Activated B cell treated with CpG ODN at 0.5 μM for 24 hours (primary cell): ENCODE data around the gene AS3MT. TPM values are rescaled to one million over a fixed set of nuclear protein-coding genes. Genes with fewer than 3 reads are reported as not detected.

Source experiments
- ATAC-seq: fragments of 200-7000 bp; cut with Tn5 transposase; one replicate; pipeline ENCODE4 v1.10.0; 2021; ENCODE audit warnings: low read depth, mild to moderate bottlenecking, moderate library complexity
- CTCF ChIA-PET: fragments of 350-600 bp; sonication (Branson Sonifier 250); formaldehyde crosslinking; loops from one replicate; lab custom pipeline; 2021; ENCODE audit warnings: antibody characterized with exemption; lab: Charles Lee
- POLR2A ChIA-PET: fragments of 350-600 bp; sonication (Branson Sonifier 250); formaldehyde crosslinking; loops from one replicate; lab custom pipeline; 2021; ENCODE audit warnings: antibody characterized with exemption; lab: Charles Lee
- DNase-seq: peaks from one replicate; pipeline ENCODE4 v3.0.0; 2022
- H3K27ac Mint-ChIP-seq: one replicate; pipeline ENCODE4 v1.8.0; 2020; ENCODE audit warnings: mixed read lengths
- H3K27me3 Mint-ChIP-seq: one replicate; pipeline ENCODE4 v1.8.0; 2021; ENCODE audit warnings: mixed read lengths
- H3K36me3 Mint-ChIP-seq: one replicate; pipeline ENCODE4 v1.8.0; 2021; ENCODE audit warnings: low read depth, mixed read lengths
- H3K4me1 Mint-ChIP-seq: one replicate; pipeline ENCODE4 v1.8.0; 2021; ENCODE audit warnings: mixed read lengths
- H3K4me3 Mint-ChIP-seq: one replicate; pipeline ENCODE4 v1.8.0; 2020; ENCODE audit warnings: mild to moderate bottlenecking, mixed read lengths
- H3K9me3 Mint-ChIP-seq: one replicate; pipeline ENCODE4 v1.8.0; 2020; ENCODE audit warnings: mixed read lengths
- intact Hi-C: fragments of 100-400 bp; cut with micrococcal nuclease; formaldehyde crosslinking; loops from one replicate; pipeline ENCODE4 v1.15.1; 2024
- total RNA-seq: library from RNA; stranded (reverse); gene quantifications from 2 replicates; pipeline ENCODE4 v1.2.3, GENCODE V29; 2022
- TF ChIP-seq, protein P1 (sequence below): fragments of 200-600 bp; IDR thresholded peaks from one replicate; pipeline ENCODE4 v1.8.0; 2022; ENCODE audit warnings: antibody characterized with exemption, mild to moderate bottlenecking

AS3MT gene
- total RNA-seq, 1 donor from 2014 or later: 0.31 TPM

DNA sequence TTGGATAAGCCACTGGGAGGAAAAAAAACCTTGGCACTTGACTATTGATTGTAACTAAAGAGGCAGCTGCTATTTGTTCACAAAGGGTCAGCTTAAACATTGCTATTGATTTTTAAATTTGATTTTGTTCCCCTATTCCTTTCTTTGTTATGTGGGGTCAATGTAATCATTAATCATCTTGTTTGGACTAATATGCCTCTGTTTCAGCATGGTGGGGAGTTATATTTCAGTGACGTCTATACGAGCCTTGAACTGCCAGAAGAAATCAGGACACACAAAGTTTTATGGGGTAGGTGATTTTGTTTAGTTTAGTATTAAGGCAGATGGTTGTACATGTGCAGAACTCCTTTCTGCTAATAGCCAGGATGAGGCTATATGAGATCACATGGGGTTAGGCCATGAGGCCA, 7.5 kb downstream of the AS3MT start:
- H3K27me3 Mint-ChIP-seq: peaks cover 5% of the 10 kb centered on the region
- CTCF ChIA-PET: no interaction called here
- POLR2A ChIA-PET: no interaction called here
- no peak overlapping the region for H3K27ac Mint-ChIP-seq
- H3K36me3 Mint-ChIP-seq: no peaks in the 10 kb centered on the region
- ATAC-seq (no peak), DNase-seq (no peak)
- H3K4me1 Mint-ChIP-seq: no peaks in the 10 kb centered on the region
- TF ChIP-seq, protein P1, sequence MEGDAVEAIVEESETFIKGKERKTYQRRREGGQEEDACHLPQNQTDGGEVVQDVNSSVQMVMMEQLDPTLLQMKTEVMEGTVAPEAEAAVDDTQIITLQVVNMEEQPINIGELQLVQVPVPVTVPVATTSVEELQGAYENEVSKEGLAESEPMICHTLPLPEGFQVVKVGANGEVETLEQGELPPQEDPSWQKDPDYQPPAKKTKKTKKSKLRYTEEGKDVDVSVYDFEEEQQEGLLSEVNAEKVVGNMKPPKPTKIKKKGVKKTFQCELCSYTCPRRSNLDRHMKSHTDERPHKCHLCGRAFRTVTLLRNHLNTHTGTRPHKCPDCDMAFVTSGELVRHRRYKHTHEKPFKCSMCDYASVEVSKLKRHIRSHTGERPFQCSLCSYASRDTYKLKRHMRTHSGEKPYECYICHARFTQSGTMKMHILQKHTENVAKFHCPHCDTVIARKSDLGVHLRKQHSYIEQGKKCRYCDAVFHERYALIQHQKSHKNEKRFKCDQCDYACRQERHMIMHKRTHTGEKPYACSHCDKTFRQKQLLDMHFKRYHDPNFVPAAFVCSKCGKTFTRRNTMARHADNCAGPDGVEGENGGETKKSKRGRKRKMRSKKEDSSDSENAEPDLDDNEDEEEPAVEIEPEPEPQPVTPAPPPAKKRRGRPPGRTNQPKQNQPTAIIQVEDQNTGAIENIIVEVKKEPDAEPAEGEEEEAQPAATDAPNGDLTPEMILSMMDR: no peak
- no peak overlapping the region for H3K4me3 Mint-ChIP-seq
- H3K9me3 Mint-ChIP-seq: no peaks in the 10 kb centered on the region
- intact Hi-C loops: no loop called here

DNA sequence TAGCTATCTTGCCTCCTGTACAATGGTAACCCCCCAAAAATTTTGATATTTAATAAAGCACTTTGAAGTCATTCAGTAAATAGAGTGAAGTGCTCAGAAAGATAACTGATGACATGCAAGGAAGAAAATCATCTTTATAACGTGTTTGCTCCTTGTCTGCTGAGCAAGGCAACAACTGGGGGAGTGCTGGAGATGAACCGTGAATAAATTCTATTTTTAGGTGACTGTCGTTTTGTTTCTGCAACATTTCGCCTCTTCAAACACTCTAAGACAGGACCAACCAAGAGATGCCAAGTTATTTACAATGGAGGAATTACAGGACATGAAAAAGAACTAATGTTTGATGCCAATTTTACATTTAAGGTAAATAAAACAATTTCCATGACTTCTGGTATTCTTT, 9.4 kb downstream of the AS3MT start:
- no peak overlapping the region for H3K4me3 Mint-ChIP-seq

DNA sequence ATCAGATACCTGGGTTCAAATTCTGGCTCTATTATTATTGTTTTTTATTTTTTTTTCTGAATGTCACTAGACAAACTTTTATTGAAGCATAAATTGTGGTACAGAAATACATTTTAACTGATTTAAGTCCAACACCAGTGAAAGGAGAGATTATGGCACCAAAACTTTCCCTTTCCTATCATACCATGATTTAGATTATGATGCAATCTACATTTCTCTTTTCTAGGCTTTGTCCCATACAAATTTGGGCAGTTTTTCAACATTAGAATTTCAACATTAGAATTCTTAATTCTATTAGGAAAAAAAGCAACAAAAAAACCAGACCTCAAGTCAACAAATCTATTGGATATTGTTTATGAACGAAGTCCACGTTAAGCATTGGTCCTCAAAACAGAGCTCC, 11.0 kb downstream of the AS3MT start:
- ATAC-seq (no peak), DNase-seq (no peak)
- no peaks in the 10 kb centered on the region for H3K4me1 Mint-ChIP-seq
- H3K27ac Mint-ChIP-seq: no peak overlapping the region
- H3K27me3 Mint-ChIP-seq: no peaks in the 10 kb centered on the region
- CTCF ChIA-PET: no interaction called here
- no peaks in the 10 kb centered on the region for H3K9me3 Mint-ChIP-seq
- intact Hi-C loops: no loop called here
- POLR2A ChIA-PET: no interaction called here
- TF ChIP-seq, protein P1: no peak
- H3K36me3 Mint-ChIP-seq: no peaks in the 10 kb centered on the region
- no peak overlapping the region for H3K4me3 Mint-ChIP-seq

More for the DNA sequence above, 9.4 kb downstream of the AS3MT start:
- ATAC-seq (no peak), DNase-seq (no peak)
- POLR2A ChIA-PET: no interaction called here
- TF ChIP-seq, protein P1: no peak
- H3K4me1 Mint-ChIP-seq: no peaks in the 10 kb centered on the region
- CTCF ChIA-PET: no interaction called here
- no peak overlapping the region for H3K27ac Mint-ChIP-seq
- H3K9me3 Mint-ChIP-seq: no peaks in the 10 kb centered on the region
- H3K36me3 Mint-ChIP-seq: no peaks in the 10 kb centered on the region
- intact Hi-C loops: no loop called here
- peaks cover 3% of the 10 kb centered on the region for H3K27me3 Mint-ChIP-seq

DNA sequence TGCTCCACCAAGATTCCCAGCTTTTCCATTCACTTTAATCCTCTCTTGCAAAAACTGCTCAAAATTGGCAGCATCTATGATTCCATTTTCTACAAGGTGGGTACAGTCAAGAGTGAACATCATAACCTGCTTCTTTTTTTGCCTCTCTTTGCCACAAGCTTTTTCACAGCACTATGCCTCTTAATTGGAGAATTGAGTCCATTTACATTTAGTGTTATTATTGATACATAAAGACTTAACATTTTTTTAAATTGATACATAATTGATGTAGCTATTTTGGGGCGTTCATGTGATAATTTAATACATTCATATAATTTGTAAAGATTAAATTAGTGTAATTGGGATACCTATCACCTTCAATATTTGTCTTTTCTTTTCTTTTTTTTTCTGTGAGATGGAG, 18.8 kb downstream of the AS3MT start:
- Mint-ChIP-seq H3K4me1 (no peaks in the 10 kb centered on the region), H3K9me3 (peaks cover 4% of the 10 kb centered on the region), H3K36me3 (peaks cover 6% of the 10 kb centered on the region), H3K27ac (no peak overlapping the region), H3K27me3 (no peaks in the 10 kb centered on the region), H3K4me3 (no peak overlapping the region)
- intact Hi-C loops: no loop called here
- DNase-seq: no peak
- TF ChIP-seq, protein P1: no peak
- ATAC-seq: no peak
- ChIA-PET POLR2A (no interaction called here), CTCF (no interaction called here)

DNA sequence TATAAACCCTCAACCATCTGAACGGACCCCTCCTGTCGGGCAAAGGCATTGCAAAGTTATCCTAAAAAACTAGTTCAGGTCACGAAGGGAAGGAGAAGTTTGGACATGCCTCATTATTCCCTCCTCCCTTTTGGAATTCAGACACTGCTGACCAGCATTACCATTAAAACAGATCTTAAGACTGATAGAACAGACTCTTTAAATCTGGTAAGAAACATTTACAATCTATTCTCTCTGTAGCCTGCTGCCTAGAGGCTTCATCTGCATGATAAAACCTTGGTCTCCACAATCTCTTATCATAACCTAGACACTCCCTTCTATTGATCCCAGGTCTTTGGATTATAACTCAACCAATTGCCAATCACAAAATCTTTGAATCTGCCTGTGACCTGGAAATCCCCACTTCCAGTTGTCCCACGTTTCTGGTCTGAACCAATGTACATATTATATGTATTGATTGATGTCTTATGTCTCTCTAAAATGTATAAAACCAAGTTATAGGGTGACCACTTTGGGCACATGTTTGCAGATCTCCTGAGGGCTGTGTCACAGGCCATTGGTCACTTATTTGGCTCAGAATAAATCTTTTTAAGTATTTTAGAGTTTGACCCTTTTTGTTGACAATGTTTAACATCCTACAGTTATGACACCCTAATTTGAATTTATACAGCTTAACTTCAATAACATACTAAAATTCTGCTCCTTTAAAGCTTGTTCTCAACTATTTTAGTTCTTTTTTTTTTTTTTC, 25.4 kb downstream of the AS3MT start:
- ATAC-seq: no peak
- Mint-ChIP-seq H3K4me3 (no peak overlapping the region), H3K9me3 (no peaks in the 10 kb centered on the region), H3K27me3 (no peaks in the 10 kb centered on the region), H3K36me3 (no peaks in the 10 kb centered on the region), H3K4me1 (no peaks in the 10 kb centered on the region), H3K27ac (no peak overlapping the region)
- intact Hi-C loops: no loop called here
- ChIA-PET CTCF (interaction anchor here (0.7 kb wide), 1 partner anchor 190 kb away, joined by 6 read pairs; no protein-coding TSS in a partner anchor), POLR2A (no interaction called here)
- TF ChIP-seq, protein P1: no peak
- DNase-seq: no peak
